WI38 (cell line): ENCODE measurements around the gene RNF212.
"Not testable (repeated sequence)": the region's sequence is repeated elsewhere in the genome, so short reads cannot be mapped to it uniquely, and the experiment has no call there.

ENCODE experiments used
- H3K4me3 ChIP-seq: 2 replicates; pipeline ENCODE4 v1.5.1; 2011; ENCODE audit warnings: low read depth, mild to moderate bottlenecking, control low read depth, low read length
- TF ChIP-seq, protein P1 (sequence below): IDR thresholded peaks from 2 replicates; pipeline ENCODE4 v1.5.1; 2012; ENCODE audit warnings: low read depth, mild to moderate bottlenecking, control low read depth, low read length

Gene RNF212

DNA sequence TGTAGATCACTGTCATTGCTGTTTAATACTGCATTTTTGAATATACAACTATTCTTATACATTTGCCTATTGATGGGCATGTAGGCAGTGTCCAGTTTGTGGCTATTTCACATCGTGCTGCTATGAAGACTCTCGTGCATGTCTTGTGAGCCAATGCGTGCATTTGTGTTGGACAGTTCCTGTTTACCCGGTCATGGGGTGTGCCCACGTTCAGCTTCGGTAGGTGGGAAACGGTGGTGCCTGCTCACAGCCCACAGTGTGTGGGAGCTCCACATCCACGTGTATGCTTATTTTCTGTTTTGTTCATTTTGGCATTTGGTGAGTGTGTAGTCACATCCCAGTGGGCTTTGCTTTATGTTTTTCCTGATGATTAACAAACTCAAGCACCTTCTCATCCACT is 19.7 kb upstream of the RNF212 start:
- no peak overlapping the region for H3K4me3 ChIP-seq

DNA sequence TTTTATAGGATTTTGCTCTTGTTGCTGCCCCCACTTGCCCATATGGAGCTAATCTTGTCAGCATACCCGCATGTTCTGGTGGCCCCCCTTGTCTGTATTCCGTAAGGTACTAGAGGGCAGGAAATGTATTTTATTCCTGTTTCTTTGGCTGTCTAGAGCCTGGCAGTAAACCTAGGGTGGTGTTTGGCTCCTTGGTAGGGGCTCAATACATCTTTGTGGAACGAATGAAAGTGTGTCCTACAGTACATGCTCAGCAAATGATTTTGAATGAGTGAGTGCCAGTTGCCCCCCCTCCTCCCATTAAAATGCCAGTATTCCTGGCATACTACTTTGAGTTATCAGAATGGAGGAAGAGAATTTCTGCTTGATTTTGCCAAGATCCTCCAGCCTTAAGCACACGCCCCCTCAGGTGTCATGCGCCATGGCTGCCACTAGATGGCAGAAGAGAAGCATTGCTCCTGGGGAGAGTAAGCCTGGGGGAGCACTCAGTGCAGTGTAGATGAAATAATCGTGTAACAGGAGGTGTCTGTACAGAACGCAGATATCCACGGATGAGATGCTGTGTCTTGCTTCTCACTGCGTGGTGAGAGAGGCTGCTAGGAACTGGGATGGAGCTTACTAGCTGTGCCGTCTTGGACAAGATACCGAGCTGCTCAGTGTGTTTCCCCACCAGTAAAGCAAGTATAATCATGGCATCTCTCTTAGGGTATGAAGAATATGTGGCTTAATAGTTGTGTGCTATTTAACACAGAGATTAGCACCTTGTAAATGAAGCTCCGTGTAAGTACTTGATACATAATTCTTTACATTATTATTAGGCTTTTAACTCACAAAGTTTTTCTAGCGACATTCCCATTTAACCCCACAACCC is 17.2 kb upstream of the RNF212 start:
- no peak overlapping the region for H3K4me3 ChIP-seq
- TF ChIP-seq, protein P1, sequence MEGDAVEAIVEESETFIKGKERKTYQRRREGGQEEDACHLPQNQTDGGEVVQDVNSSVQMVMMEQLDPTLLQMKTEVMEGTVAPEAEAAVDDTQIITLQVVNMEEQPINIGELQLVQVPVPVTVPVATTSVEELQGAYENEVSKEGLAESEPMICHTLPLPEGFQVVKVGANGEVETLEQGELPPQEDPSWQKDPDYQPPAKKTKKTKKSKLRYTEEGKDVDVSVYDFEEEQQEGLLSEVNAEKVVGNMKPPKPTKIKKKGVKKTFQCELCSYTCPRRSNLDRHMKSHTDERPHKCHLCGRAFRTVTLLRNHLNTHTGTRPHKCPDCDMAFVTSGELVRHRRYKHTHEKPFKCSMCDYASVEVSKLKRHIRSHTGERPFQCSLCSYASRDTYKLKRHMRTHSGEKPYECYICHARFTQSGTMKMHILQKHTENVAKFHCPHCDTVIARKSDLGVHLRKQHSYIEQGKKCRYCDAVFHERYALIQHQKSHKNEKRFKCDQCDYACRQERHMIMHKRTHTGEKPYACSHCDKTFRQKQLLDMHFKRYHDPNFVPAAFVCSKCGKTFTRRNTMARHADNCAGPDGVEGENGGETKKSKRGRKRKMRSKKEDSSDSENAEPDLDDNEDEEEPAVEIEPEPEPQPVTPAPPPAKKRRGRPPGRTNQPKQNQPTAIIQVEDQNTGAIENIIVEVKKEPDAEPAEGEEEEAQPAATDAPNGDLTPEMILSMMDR: peak; percentile 100

More for the DNA sequence above, 19.7 kb upstream of the RNF212 start:
- TF ChIP-seq, protein P1: no peak

DNA sequence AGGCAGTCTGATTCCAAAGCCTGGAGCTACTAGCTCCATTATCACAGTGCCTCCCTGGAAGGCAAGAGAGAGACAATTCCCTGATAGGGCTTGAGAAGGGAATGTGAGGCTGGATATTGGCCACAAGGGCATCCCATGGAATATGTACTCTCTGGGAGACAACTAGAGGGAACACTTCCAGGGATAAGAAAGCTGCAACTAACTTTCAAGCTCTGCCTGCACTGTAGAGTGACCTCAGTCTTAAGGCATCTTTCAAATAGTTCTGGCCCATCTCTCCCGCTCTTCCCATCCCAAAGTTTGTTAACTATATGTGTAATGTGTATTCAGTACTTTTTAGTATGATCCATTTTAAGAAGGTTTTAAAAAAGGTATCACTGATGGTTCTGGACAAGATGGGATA is 13.1 kb upstream of the RNF212 start:
- TF ChIP-seq, protein P1: no peak
- no peak overlapping the region for H3K4me3 ChIP-seq

DNA sequence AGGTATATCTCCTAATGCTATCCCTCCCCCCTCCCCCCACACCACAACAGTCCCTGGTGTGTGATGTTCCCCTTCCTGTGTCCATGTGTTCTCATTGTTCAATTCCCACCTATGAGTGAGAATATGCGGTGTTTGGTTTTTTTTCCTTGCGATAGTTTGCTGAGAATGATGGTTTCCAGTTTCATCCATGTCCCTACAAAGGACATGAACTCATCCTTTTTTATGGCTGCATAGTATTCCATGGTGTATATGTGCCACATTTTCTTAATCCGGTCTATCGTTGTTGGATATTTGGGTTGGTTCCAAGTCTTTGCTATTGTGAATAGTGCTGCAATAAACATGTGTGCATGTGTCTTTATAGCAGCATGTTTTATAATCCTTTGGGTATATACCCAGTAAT is 12.1 kb upstream of the RNF212 start:
- H3K4me3 ChIP-seq: not testable (repeated sequence)

DNA sequence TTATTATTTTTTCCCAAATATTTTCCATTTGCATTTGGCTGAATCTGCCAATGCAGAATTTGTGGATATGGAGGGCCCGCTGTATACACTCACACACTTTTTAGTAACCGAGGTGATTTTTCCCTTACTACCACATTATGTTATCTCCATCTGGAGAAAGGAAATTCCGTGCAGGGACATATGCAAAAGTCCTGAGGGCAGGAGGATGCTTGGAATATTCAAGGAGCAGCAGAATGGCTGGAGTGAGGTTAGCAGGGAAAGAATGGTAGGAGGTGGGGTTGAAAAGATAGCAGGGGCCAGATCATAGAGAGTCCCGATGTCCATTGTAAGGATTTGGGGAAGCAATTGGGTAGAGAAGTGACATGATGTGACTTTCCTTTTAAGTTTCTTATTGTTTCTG is 11.5 kb upstream of the RNF212 start:
- TF ChIP-seq, protein P1: no peak
- no peak overlapping the region for H3K4me3 ChIP-seq

DNA sequence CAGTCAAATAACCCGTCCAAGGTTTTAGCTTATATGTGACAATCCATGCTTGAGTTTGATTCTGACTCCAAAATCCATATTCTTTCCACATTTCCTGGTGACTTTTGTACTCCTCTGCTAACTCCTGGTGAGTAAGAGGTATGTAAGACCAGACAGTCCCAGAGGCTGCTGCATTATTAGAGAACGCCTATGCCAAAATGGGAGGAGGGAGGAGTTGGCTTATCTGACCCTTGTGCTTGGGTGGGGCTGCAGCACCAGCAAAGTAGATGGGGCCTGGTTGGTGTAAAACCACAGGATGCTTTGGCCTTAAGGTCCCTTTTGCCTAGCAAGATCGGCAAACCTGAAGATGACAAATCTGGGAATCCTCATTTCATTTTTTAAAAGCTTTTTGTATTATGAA is 9.1 kb upstream of the RNF212 start:
- TF ChIP-seq, protein P1: no peak
- no peak overlapping the region for H3K4me3 ChIP-seq

DNA sequence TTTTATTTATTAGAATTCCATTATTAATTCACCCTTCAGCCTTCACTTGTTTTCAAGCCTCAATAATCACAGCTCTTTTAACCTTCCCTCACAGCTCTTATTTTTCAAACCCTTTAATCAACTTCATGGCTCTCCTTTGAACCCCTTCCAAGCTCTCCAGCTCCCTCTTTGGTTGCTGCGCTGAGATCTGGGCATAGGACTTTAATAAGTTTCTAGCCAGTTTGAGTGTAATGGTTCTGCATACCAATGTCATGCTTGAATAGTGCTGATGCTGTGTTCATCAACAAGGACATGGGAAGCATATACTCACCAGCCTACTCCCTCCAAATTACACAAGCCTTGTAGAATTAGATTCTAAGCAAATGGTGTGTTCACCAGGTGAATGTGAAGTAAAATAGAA is 3.5 kb upstream of the RNF212 start:
- no peak overlapping the region for H3K4me3 ChIP-seq
- TF ChIP-seq, protein P1: no peak
